NCI-H1436 treated with DMSO at 0.1 percent for 48 hours (cell line): ENCODE measurements around the gene TLE3.

ENCODE experiments used
- DNase-seq: peaks from one replicate; lab custom pipeline; 2025; lab: John Stamatoyannopoulos, UW

Gene TLE3

DNA sequence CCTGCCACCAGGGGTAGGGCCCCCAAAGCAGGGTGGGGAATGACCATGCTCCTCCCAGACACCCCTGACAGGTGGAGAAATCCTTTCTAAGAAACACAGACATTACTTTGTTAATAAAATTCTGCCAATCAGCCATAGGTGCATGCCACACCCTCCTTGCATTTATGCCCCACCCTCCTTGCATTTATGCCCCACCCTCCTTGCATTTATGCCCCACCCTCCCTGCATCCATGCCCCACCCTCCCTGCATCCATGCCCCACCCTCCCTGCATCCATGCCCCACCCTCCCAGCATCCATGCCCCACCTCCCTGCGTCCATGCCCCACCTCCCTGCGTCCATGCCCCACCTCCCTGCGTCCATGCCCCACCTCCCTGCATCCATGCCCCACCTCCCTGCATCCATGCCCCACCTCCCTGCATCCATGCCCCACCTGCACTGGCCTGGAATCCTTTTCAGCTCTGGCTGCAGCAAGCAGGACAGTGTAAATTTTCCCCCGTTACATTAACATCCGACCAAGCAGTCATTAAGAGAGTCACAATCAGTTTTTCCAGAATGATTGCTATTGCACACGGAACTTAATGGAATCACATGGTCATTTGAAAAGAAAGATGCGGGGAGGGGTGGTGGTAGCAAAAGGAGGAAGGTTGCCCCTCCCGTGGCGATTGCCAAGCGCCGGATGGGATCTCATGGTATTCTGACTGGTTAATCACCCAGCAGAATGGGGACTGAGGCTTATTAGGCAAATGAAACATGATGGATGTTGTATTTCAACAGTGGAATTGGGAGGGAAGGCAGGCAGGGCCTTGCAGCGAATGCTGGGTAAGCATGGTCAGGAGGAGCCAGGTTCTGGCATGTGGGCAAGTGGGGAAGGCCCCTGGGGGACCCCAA is 91.2 kb downstream of the TLE3 start:
- DNase-seq, result no peak

GRCh38 chr15:70004826-70005225 is 92.9 kb downstream of the TLE3 start:
- DNase-seq, result no peak

DNA sequence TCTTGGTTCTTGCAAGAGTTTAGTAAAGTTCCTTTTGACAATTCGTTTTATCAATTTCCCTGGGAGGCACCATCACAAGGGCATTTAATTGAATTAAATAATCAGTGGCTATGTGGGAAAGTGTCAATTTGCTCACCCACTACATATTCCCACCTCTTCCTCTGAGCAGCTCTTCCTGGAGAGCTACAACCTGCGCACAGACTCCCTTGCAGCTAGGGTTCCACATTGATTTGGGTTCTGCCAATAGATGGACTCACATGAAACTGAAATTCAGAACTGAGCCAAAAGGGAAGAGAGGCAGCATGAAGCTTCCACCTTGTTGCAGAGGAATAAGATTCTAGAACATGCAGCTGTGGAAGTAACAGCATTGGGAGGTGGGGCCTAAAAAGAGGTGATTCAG is 94.8 kb downstream of the TLE3 start:
- DNase-seq, result no peak

- no peak for DNase-seq
Observed at GRCh38 chr15:70001859-70002258, 95.9 kb downstream of the TLE3 start.

DNA sequence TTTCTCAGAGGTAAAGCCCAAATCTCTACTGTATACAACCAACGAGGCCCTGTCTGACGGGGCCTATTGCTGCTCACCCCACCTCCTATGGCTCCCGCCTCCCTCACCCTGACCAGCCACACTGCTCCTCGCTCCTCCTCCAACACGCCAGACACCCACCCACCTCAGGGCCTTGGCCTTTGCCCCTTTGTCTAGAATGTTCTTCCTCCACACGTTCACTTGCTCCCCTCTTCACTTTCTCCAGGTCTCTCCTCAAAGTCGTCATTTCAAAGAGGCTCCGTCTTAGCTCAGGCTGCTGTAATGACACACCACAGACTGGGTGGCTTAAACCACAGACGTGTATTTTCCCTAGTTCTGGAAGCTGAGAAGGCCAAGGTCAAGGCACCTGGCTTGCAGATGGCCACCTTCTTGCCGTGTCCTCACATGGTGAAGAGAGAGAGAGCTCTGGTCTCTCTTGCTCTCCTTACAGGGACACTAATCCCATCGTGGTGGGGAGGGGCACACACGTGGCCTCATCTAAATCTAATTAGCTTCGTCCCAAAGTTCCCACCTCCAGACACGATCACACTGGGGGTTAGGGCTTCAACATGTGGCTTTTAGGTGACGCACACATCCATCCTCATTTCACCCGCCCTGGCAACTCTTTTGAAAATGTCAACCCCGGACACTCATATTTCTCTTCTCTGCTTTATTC is 98.2 kb downstream of the TLE3 start:
- DNase-seq, result no peak

DNA sequence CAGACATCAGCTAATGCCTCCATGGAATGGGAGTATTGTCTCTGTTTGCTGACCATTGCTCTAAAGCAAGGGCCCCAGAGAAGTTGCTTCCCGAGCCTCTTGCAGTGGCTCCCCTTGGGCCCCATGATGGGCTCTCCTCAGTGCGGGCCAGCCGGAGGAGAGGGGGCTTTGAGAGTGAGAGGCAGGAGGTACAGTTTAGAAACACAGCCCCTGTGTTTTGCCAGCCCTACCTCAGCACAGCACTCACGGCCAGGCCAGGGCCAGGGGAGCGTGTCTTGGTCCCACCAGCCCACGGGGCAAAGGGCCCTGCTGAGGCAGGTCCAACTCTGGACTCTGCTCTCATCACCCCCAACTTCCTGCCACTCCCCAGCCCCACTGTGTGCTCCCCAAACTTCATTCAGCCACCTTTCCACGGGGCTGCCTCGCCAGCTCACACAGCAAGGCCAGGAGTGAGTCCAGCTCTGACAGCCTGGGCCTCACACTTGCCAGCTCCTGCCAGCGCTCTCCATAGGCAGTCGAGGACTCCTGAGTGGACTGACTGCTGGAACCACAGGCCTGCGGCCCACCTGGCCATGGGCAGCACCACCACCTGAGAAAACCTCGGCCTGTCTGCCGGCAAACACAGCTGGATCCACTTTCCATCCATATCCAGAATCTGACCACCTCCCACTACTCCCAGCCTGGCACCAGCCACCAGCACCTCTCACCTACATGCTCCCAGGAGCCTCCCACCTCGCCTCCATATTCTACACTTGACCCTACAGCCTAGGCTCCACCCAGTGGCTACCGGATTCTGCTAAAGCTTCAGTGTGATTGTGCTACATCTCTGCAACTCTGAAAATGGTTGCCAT is 99.0 kb downstream of the TLE3 start:
- no peak for DNase-seq

DNA sequence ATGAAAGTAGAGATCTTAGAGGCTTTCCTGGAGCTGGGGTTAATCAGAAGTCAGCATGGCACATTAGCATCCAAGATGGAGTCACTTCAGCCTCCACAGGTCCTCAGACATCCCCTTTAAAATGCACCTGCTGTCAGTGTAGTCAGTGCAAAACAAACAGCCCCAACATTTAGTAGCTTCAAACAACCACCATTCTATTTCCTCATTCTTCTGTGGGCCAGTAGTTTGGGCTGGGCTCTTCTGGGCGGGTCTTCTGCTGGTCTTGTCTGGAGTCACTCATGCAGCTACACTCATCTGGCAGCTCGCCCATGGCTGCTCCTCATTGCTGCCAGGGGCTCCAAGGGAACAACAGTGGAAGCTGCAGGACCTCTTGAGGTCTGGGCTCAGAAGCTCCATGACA is 99.9 kb downstream of the TLE3 start:
- DNase-seq, result no peak
